ENCODE measurements around the gene TMEM145. TPM values are rescaled to one million over a fixed set of nuclear protein-coding genes. Genes with fewer than 3 reads are reported as not detected.

TMEM145 gene
- total RNA-seq, 1 experiment from 2014 or later: 0.69 TPM

DNA sequence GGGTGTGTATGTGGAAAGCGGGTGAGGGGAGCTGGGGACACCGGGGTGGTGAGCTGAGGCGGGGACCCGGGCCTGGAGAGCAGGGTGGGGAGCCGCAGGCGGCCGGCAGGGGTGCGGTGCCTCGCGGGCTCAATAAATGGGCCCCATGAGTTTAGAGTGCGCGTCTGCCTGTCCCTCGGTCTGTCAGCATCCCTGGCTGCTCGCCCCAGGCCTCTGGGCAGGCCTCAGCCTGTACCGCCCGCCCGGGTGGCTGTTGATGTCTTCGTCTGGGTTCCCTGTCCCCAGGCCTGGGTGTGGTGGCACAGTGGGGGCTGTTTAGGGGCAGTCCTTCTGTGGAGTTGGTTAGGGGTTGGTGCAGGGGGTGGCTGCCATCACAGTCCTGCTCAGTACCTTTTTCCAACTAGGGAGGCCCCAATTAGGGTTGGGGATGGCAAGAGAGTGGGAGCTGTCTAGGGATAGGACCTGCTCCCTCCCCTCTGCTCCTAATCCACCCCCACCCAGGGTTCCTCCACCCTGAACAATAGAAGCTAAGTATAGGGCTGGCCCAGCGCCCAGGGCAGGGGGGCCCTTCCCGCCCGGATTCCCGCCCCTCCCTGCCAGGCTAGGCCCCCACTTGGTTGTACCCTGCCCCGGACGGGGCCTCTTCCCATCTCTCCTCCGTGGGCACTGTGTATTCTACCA, 31.8 kb upstream of the TMEM145 start:
- H3K9me3 ChIP-seq (ENCODE audit: low read length): no peaks in the 10 kb centered on the region
- no peak overlapping the region for H3K4me3 ChIP-seq (ENCODE audit: low read length)
- H3K9me2 ChIP-seq (replicated peaks; ENCODE audit: low read length): no peaks in the 10 kb centered on the region
- CTCF ChIA-PET: no interaction called here
- no peak overlapping the region for H3K4me2 ChIP-seq (ENCODE audit: low read length)
- intact Hi-C loops (cut with micrococcal nuclease): no loop called here
- H3K4me1 ChIP-seq (ENCODE audit: insufficient read depth, low read length): no peaks in the 10 kb centered on the region
- TF ChIP-seq EZH2 (IDR thresholded peaks at IDR 0.05; ENCODE audit: low read length, unreplicated experiment): no peak
- TF ChIP-seq CTCF (conservative IDR thresholded peaks at IDR 0.05; ENCODE audit: low read depth, low read length): no peak
- TF ChIP-seq EZH2phosphoT487 (IDR thresholded peaks at IDR 0.05; ENCODE audit: borderline replicate concordance, low read length): no peak
- DNase-seq (no peak), ATAC-seq (no peak)
- no peak overlapping the region for H2AFZ ChIP-seq (ENCODE audit: low read length)
- no peaks in the 10 kb centered on the region for H3K36me3 ChIP-seq (ENCODE audit: low read depth, low read length)
- H3K79me2 ChIP-seq (ENCODE audit: low read length): no peaks in the 10 kb centered on the region
- H4K20me1 ChIP-seq (ENCODE audit: low read length): no peaks in the 10 kb centered on the region
- H3K9ac ChIP-seq (ENCODE audit: low read length): no peak overlapping the region
- H3K27ac ChIP-seq (ENCODE audit: low read length): no peak overlapping the region
- POLR2A ChIA-PET (ENCODE audit: unreplicated experiment): no interaction called here
- BruUV-seq (replicated peaks): no TSS peak
- no peaks in the 10 kb centered on the region for H3K27me3 ChIP-seq (ENCODE audit: low read length)
- H3F3A ChIP-seq (ENCODE audit: low read length, unreplicated experiment): no peaks in the 10 kb centered on the region

DNA sequence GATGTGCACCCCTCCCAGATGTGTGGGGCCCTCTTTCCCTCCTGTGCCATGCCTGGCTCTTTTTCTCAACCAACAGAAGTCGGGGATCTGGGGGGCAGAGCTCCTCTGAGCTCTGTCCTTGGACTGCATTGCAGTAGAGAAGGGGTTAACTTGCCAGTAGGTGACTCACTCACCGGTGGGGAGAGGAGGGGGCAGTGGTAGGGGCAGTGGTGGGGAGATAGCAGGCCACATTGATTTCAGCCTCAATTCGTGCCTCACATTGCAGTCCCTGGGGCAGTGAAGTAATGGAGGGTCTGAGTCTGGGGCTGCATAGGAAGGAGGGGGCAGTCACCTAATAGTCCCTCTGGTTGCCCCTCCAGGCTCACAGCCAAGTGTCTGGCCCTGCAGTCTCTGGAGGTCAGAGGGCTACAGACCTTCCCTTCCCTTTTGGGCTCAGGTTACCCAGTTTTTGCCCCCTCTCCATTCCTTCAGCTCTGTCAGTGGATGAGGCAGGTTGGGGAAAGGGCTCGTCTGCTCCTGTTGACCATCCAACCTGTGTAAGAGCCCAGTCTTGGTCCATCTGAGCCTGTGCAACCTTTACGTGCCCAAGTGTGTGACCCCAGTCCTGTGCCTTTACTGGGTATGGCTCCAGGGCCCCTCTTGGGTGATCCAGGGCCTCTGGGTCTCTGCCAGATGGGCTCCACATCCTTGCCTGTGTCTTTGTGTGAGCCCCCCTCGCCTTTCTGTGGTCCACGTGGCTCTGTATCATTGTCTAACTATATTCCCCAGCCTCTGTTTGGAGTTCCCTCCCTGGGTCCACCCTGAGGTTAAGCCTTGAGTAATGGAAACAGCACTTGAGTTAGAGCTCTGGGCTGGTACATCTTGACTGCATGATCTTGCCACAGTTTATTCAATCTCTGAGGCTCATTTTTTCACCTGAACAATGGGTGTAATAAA, 31.0 kb upstream of the TMEM145 start:
- Histone ChIP-seq H4K20me1 (ENCODE audit: low read length) (no peaks in the 10 kb centered on the region), H3K36me3 (ENCODE audit: low read depth, low read length) (no peaks in the 10 kb centered on the region), H3K4me3 (ENCODE audit: low read length) (no peak overlapping the region), H2AFZ (ENCODE audit: low read length) (no peak overlapping the region), H3K4me1 (ENCODE audit: insufficient read depth, low read length) (no peaks in the 10 kb centered on the region), H3F3A (ENCODE audit: low read length, unreplicated experiment) (no peaks in the 10 kb centered on the region), H3K4me2 (ENCODE audit: low read length) (no peak overlapping the region), H3K9me2 (replicated peaks; ENCODE audit: low read length) (no peaks in the 10 kb centered on the region), H3K9ac (ENCODE audit: low read length) (no peak overlapping the region), H3K27me3 (ENCODE audit: low read length) (no peaks in the 10 kb centered on the region), H3K27ac (ENCODE audit: low read length) (no peak overlapping the region), H3K79me2 (ENCODE audit: low read length) (no peaks in the 10 kb centered on the region), H3K9me3 (ENCODE audit: low read length) (no peaks in the 10 kb centered on the region)
- DNase-seq (no peak), ATAC-seq (no peak)
- CTCF ChIA-PET: no interaction called here
- TF ChIP-seq EZH2 (IDR thresholded peaks at IDR 0.05; ENCODE audit: low read length, unreplicated experiment) (no peak), EZH2phosphoT487 (IDR thresholded peaks at IDR 0.05; ENCODE audit: borderline replicate concordance, low read length) (no peak), CTCF (conservative IDR thresholded peaks at IDR 0.05; ENCODE audit: low read depth, low read length) (no peak)
- POLR2A ChIA-PET (ENCODE audit: unreplicated experiment): no interaction called here
- intact Hi-C loops (cut with micrococcal nuclease): no loop called here
- no TSS peak for BruUV-seq (replicated peaks)

DNA sequence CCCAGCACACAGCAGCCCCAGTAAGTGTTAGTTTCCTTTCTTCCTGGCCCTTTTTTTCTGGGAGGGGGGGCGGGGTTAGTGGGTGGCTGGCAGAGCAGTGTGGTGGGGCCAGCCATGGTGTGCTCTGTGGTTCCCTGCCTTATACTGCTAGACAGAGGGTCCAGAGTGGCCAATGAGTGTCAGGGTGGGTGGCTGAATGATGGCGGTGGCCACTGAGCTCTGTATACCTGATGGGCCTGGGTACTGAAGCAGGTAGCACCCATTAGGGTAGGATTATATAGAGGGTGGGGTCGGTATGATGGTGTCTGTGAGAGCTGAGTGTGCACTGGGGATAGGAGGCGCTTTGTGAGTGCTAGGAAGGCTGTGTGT, 30.3 kb upstream of the TMEM145 start:
- H3K9ac ChIP-seq (ENCODE audit: low read length): no peak overlapping the region
- no peak overlapping the region for H3K4me2 ChIP-seq (ENCODE audit: low read length)
- DNase-seq: no peak
- ChIA-PET CTCF (no interaction called here), POLR2A (ENCODE audit: unreplicated experiment) (no interaction called here)
- intact Hi-C loops (cut with micrococcal nuclease): no loop called here
- H3K27ac ChIP-seq (ENCODE audit: low read length): no peak overlapping the region
- H3F3A ChIP-seq (ENCODE audit: low read length, unreplicated experiment): no peaks in the 10 kb centered on the region
- no peaks in the 10 kb centered on the region for H3K9me3 ChIP-seq (ENCODE audit: low read length)
- H3K4me3 ChIP-seq (ENCODE audit: low read length): no peak overlapping the region
- H3K9me2 ChIP-seq (replicated peaks; ENCODE audit: low read length): no peaks in the 10 kb centered on the region
- BruUV-seq (replicated peaks): no TSS peak
- no peak for TF ChIP-seq EZH2phosphoT487 (IDR thresholded peaks at IDR 0.05; ENCODE audit: borderline replicate concordance, low read length)
- no peak for TF ChIP-seq CTCF (conservative IDR thresholded peaks at IDR 0.05; ENCODE audit: low read depth, low read length)
- no peak for TF ChIP-seq EZH2 (IDR thresholded peaks at IDR 0.05; ENCODE audit: low read length, unreplicated experiment)
- no peaks in the 10 kb centered on the region for H3K27me3 ChIP-seq (ENCODE audit: low read length)
- no peaks in the 10 kb centered on the region for H3K4me1 ChIP-seq (ENCODE audit: insufficient read depth, low read length)
- no peak for ATAC-seq
- H2AFZ ChIP-seq (ENCODE audit: low read length): no peak overlapping the region
- H3K36me3 ChIP-seq (ENCODE audit: low read depth, low read length): no peaks in the 10 kb centered on the region
- H4K20me1 ChIP-seq (ENCODE audit: low read length): no peaks in the 10 kb centered on the region
- H3K79me2 ChIP-seq (ENCODE audit: low read length): no peaks in the 10 kb centered on the region
